ENCODE data around the gene SYTL3. TPM values are rescaled to one million over a fixed set of nuclear protein-coding genes. Genes with fewer than 3 reads are reported as not detected.

Gene SYTL3
- polyA plus RNA-seq, 1 donor (not counting 4 experiments of a cell fraction or from before 2014, with no cell fraction given): 1.4 TPM

DNA sequence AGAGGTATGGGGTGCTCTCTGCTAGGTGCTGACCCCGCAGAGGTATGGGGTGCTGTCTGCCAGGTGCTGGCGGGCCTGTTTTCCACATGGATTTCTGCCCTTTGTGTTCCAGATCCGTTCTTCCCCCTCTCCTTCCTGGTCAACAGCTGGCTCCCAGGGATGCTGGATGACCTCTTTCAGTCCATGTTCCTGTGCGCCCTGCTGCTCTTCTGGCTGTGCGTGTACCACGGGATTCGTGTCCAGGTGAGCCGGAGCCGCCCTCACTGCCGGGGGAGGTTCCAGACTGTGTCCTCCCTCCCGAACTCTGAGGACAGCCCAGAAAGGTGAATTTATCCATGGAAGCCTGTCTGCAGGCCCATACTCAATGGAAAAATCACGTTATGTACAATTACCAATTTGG is 41.6 kb upstream of the SYTL3 start:
- no peaks in the 10 kb centered on the region for H3K9me3 ChIP-seq (ENCODE audit: control insufficient read depth, low read depth, low read length)
- no peak overlapping the region for H3K4me2 ChIP-seq (ENCODE audit: control insufficient read depth, extremely low read depth, insufficient read depth, low read depth, low read length)
- FAIRE-seq (no peak), DNase-seq (ENCODE audit: low read depth, low spot score) (no peak)
- peaks cover 37 to 50% of the 10 kb centered on the region in 2 experiments for H3K36me3 ChIP-seq (ENCODE audit: control insufficient read depth in 2 of 2, extremely low read depth in 1 of 2, insufficient read depth in 2 of 2, low read length in 2 of 2)
- H2AFZ ChIP-seq (ENCODE audit: control insufficient read depth, low read length): no peak overlapping the region
- dilution Hi-C loops (cut with MboI; ENCODE audit: extremely low pct_ligation_motif_present, low sequenced_read_pairs): no loop called here
- no peaks in the 10 kb centered on the region for H3K4me1 ChIP-seq (ENCODE audit: control insufficient read depth, extremely low read depth, insufficient read depth, low read length)
- peaks cover 5% of the 10 kb centered on the region for H3K79me2 ChIP-seq (ENCODE audit: control insufficient read depth, insufficient read depth, low read length)
- TF ChIP-seq EZH2 (IDR thresholded peaks at IDR 0.05; ENCODE audit: low read length): no peak
- TF ChIP-seq, protein P1, sequence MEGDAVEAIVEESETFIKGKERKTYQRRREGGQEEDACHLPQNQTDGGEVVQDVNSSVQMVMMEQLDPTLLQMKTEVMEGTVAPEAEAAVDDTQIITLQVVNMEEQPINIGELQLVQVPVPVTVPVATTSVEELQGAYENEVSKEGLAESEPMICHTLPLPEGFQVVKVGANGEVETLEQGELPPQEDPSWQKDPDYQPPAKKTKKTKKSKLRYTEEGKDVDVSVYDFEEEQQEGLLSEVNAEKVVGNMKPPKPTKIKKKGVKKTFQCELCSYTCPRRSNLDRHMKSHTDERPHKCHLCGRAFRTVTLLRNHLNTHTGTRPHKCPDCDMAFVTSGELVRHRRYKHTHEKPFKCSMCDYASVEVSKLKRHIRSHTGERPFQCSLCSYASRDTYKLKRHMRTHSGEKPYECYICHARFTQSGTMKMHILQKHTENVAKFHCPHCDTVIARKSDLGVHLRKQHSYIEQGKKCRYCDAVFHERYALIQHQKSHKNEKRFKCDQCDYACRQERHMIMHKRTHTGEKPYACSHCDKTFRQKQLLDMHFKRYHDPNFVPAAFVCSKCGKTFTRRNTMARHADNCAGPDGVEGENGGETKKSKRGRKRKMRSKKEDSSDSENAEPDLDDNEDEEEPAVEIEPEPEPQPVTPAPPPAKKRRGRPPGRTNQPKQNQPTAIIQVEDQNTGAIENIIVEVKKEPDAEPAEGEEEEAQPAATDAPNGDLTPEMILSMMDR (optimal IDR thresholded peaks at IDR 0.05 in 1 of 3, IDR thresholded peaks at IDR 0.05 in 1 of 3, conservative IDR thresholded peaks at IDR 0.05 in 1 of 3; ENCODE audit: extremely low read depth in 1 of 3, insufficient read depth in 2 of 3, low read length in 3 of 3): no peak
- no peak overlapping the region for H3K9ac ChIP-seq (ENCODE audit: control insufficient read depth, extremely low read depth, insufficient read depth, low read length)
- H3K27ac ChIP-seq (ENCODE audit: control insufficient read depth, insufficient read depth, low read length): no peak overlapping the region
- no peaks in the 10 kb centered on the region for H3K9me1 ChIP-seq (ENCODE audit: control insufficient read depth, extremely low read depth, insufficient read depth, low read length)
- no peak overlapping the region for H3K4me3 ChIP-seq (ENCODE audit: control insufficient read depth in 2 of 3, extremely low read depth in 1 of 3, insufficient read depth in 2 of 3, low read depth in 1 of 3, low read length in 3 of 3)
- no peaks in the 10 kb centered on the region for H3K27me3 ChIP-seq (ENCODE audit: control insufficient read depth, extremely low read depth, insufficient read depth, low read length)
- no peaks in the 10 kb centered on the region for H4K20me1 ChIP-seq (ENCODE audit: control insufficient read depth, extremely low read depth, insufficient read depth, low read length)

DNA sequence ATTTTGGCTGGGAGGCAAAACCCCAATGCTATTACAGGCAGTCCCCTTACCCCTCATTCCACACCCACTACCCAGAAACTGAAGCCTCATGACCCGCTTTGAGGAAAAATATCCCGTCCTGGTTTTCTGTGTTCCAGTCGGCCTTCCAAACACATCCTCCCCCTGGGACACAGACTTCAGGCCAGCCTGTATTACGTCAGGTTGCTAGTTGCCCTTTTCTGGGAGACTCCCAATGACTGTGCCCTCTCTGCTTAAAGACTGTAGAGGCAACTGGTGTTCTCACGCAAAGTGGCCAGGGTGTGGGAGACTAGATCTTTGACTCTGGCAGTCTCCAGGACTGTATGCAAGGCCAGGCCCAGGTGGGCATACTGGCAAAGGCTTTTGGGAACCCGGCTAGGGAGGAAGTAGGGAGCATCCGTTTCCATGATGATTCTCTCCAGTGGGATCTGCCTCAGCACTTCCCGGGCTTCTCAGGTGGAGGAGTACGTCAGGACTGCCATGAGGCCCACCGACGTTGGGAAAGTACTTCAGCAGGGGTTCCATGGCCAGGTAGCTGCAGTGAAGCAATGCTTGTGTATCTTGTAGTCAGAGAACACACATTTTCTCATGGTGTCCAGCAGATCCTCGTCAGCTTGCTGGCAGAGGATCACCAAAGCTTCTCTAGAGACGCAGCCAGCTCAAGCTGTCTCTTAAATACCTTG is 40.2 kb upstream of the SYTL3 start:
- TF ChIP-seq, protein P1 (optimal IDR thresholded peaks at IDR 0.05 in 1 of 3, IDR thresholded peaks at IDR 0.05 in 1 of 3, conservative IDR thresholded peaks at IDR 0.05 in 1 of 3; ENCODE audit: extremely low read depth in 1 of 3, insufficient read depth in 2 of 3, low read length in 3 of 3): no peak
- TF ChIP-seq EZH2 (IDR thresholded peaks at IDR 0.05; ENCODE audit: low read length): no peak
- no peaks in the 10 kb centered on the region for H3K79me2 ChIP-seq (ENCODE audit: control insufficient read depth, insufficient read depth, low read length)
- H3K9me1 ChIP-seq (ENCODE audit: control insufficient read depth, extremely low read depth, insufficient read depth, low read length): no peaks in the 10 kb centered on the region
- H2AFZ ChIP-seq (ENCODE audit: control insufficient read depth, low read length): no peak overlapping the region
- H3K4me3 ChIP-seq (ENCODE audit: control insufficient read depth in 2 of 3, extremely low read depth in 1 of 3, insufficient read depth in 2 of 3, low read depth in 1 of 3, low read length in 3 of 3): no peak overlapping the region
- no peak overlapping the region for H3K27ac ChIP-seq (ENCODE audit: control insufficient read depth, insufficient read depth, low read length)
- peaks cover 34 to 50% of the 10 kb centered on the region in 2 experiments for H3K36me3 ChIP-seq (ENCODE audit: control insufficient read depth in 2 of 2, extremely low read depth in 1 of 2, insufficient read depth in 2 of 2, low read length in 2 of 2)
- no peaks in the 10 kb centered on the region for H3K4me1 ChIP-seq (ENCODE audit: control insufficient read depth, extremely low read depth, insufficient read depth, low read length)
- H4K20me1 ChIP-seq (ENCODE audit: control insufficient read depth, extremely low read depth, insufficient read depth, low read length): no peaks in the 10 kb centered on the region
- dilution Hi-C loops (cut with MboI; ENCODE audit: extremely low pct_ligation_motif_present, low sequenced_read_pairs): no loop called here
- no peaks in the 10 kb centered on the region for H3K27me3 ChIP-seq (ENCODE audit: control insufficient read depth, extremely low read depth, insufficient read depth, low read length)
- no peak overlapping the region for H3K4me2 ChIP-seq (ENCODE audit: control insufficient read depth, extremely low read depth, insufficient read depth, low read depth, low read length)
- FAIRE-seq: no peak
- no peak overlapping the region for H3K9ac ChIP-seq (ENCODE audit: control insufficient read depth, extremely low read depth, insufficient read depth, low read length)
- DNase-seq (ENCODE audit: low read depth, low spot score): no peak
- no peaks in the 10 kb centered on the region for H3K9me3 ChIP-seq (ENCODE audit: control insufficient read depth, low read depth, low read length)

Data from keratinocyte (primary cell).